NCI-H2196 (cell line): Measurements from ENCODE around the gene TINAGL1.
A peak's percentile ranks its signal among the peaks of the same experiment; 100 is the strongest.

ENCODE experiments used
- DNase-seq: peaks from one replicate; lab custom pipeline; 2025; ENCODE audit not compliant: unreplicated experiment; lab: John Stamatoyannopoulos, UW

Gene TINAGL1

GRCh38 chr1:31600641-31601040 lies 24.3 kb downstream of the TINAGL1 start:
- DNase-seq: no peak

- no peak for DNase-seq
These were observed 25.8 kb downstream of the TINAGL1 start for GRCh38 chr1:31602081-31602480.

GRCh38 chr1:31605908-31606427 lies 29.7 kb downstream of the TINAGL1 start:
- no peak for DNase-seq

- no peak for DNase-seq
These were observed 31.0 kb downstream of the TINAGL1 start for GRCh38 chr1:31607360-31607759.

- no peak for DNase-seq
These were observed 33.3 kb downstream of the TINAGL1 start for GRCh38 chr1:31609514-31610118.

GRCh38 chr1:31614414-31615005 lies 38.2 kb downstream of the TINAGL1 start:
- DNase-seq: no peak

- no peak for DNase-seq
These were observed 39.1 kb downstream of the TINAGL1 start for GRCh38 chr1:31615414-31615813.

- no peak for DNase-seq
These were observed 39.6 kb downstream of the TINAGL1 start for GRCh38 chr1:31615939-31616338.

GRCh38 chr1:31617218-31617915 lies 41.1 kb downstream of the TINAGL1 start, which contains the start of gene HCRTR1:
Gene HCRTR1 (plus strand): TSS chr1:31617689. CDS start chr1:31619193, 1,504 bp downstream.
- no peak for DNase-seq

GRCh38 chr1:31617916-31618746 lies 41.8 kb downstream of the TINAGL1 start:
- peak; percentile 48 for DNase-seq

GRCh38 chr1:31618916-31619846 lies 42.9 kb downstream of the TINAGL1 start:
- DNase-seq: no peak

- DNase-seq: no peak
These were observed 44.5 kb downstream of the TINAGL1 start for GRCh38 chr1:31620631-31621497.

GRCh38 chr1:31621498-31621820 lies 45.1 kb downstream of the TINAGL1 start:
- no peak for DNase-seq

- DNase-seq: no peak
These were observed 45.8 kb downstream of the TINAGL1 start for GRCh38 chr1:31621847-31622730.

GRCh38 chr1:31623365-31623764 lies 47.0 kb downstream of the TINAGL1 start:
- no peak for DNase-seq

- DNase-seq: no peak
These were observed 48.0 kb downstream of the TINAGL1 start for GRCh38 chr1:31624309-31624708.

GRCh38 chr1:31624731-31625514 lies 48.6 kb downstream of the TINAGL1 start:
- DNase-seq: no peak
